Metanephros (tissue), 2 donors: ENCODE data around the gene XPNPEP1. TPM values are rescaled to one million over a fixed set of nuclear protein-coding genes. Genes with fewer than 3 reads are reported as not detected.

ENCODE experiments used
- small RNA-seq: library from RNA; depleted of rRNA; stranded (forward); fragments of <200 nt; gene quantifications from one replicate; pipeline ENCODE3, GENCODE V24; 2014; ENCODE audit warnings: low replicate concordance
- total RNA-seq: library from RNA; depleted of rRNA; stranded (reverse); fragments of >200 nt; gene quantifications from one replicate; pipeline ENCODE4 v1.2.3, GENCODE V29; 2014

The XPNPEP1 gene
- total RNA-seq = 106 TPM

DNA sequence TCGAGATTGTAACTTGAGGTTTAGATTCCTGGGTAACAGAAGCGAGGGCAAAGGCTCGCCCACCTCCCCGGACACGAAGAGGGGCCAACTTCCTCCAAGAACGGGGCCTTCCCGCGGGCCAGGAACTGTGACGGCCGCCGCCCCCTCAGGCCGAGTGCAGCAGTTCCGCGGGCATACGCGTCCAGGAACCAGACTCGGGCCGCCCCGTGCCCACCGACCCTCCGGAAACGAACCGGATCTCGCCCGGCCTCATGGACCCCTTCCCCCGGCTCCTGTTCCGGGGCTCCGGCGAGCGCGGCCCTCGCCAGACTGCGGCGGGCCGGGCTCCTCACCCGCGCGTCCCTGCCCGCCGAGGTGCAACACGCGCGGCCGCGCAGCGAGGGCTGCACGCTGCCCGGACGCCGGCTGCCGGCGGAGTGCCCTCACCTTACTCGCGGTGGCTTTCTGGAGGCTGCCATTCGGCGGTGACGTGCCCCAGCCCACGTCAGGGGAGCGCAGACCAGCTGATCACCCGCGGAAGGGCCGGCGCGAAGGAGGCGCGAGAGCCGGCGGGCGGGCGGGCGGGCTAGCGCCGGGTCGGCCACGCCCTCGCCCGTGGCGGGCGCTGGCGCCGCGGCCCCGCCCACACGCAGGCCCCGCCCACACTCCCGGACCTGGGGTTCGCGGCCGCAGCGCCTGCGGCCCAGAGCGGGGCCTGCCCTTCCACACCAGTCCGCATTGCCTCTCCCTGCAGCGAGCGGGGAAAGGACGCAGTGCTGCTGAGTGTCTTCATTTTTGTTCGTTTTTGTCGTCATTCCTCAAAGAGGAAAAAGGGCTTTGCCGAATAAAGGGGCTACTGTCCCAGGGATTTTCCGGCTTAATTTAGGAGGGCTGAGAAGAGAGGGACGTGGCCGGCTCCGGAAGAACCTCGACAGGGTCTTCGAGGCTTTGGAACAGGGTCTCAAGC is at the start of gene XPNPEP1:
Gene XPNPEP1, minus strand, starts transcription at position 536 of the 946 bp plus-strand sequence. Its CDS starts 78 bp downstream, at position 458.

Small RNAs within 50 kb of the gene (small RNA-seq; reads per million reads assigned to genes)
- gene RNU4-5P = not detected

Other genes with a start within 250 kb of the XPNPEP1 start
- 290 TPM for gene ADD3, start 84.5 kb upstream of the XPNPEP1 start, total RNA-seq